Fibroblast of peridontal ligament (primary cell): Measurements from ENCODE around the gene ATP4A.

Experiments
- DNase-seq: peaks from one replicate; pipeline ENCODE4 v3.0.0-alpha.2; 2010; ENCODE audit errors: extremely low read depth

ATP4A gene

DNA sequence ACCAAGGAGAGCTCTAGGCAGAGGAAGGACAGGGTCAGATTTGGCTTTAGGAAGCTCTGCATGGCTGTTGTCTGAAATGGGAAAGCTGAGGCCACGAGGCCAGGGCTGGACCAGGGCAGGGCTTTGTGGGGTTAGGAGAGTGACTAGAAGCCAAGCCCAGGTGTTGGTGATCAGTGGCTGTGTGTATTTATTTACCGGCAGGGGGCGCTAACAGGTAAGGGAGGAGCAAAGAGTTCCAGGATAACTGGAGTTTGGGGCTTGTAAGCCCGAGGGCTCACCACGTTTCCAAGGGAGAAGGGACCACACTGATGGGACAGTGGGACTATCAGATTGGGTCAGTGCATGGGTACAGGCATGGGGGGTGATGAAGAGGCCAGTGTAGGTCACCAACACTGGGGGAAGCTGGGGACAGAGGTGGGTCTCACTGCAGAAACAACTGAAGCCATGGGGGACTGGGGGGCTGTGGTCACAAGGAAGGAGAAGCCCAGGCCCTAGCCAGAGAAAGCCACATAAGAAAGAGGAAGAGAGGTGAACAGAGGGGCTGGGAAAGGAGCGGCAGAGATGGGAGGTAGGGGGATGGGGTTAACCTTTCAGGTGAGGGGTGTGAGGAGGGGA is 14.2 kb downstream of the ATP4A start:
- DNase-seq = peak; percentile 62

DNA sequence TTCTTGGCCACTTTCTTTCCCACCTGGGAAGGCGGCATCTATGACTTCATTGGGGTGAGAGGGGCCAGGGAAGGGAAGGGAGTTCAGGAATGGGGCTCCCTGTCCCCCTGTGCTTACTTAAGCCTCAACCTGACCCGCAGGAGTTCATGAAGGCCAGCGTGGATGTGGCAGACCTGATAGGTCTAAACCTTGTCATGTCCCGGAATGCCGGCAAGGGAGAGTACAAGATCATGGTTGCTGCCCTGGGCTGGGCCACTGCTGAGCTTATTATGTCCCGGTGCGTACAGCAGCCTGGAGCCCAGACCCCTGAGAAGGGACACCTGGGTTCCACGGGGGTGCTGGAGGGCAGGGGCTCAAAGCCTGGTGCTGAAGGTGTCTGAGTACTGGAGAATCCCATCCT is 16.9 kb downstream of the ATP4A start:
- DNase-seq = no peak

DNA sequence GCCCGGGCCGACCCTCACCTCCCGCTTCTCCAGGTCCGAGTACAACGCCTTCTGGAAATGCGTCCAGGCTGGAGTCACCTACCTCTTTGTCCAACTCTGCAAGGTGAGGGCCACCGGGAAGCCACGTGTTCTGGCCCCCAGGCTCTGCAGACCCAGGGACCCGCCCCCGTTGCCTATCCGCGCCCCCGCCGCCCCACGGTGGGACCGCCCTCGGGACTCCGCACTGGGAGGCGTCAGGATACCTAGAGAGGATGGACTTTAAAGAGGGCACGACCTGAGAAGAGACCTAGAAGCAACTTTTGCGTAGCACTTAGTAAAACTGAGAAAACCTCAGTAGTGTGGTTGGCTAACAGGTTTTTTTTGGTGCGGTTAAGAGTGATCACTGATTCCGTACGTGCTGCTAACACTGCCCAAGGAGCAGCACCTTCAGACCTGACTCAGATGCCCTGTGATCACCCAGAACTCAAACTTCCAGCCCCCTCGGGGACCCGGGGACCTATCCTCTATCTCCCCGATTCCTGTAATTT is 17.5 kb downstream of the ATP4A start:
- DNase-seq = peak; percentile 10

DNA sequence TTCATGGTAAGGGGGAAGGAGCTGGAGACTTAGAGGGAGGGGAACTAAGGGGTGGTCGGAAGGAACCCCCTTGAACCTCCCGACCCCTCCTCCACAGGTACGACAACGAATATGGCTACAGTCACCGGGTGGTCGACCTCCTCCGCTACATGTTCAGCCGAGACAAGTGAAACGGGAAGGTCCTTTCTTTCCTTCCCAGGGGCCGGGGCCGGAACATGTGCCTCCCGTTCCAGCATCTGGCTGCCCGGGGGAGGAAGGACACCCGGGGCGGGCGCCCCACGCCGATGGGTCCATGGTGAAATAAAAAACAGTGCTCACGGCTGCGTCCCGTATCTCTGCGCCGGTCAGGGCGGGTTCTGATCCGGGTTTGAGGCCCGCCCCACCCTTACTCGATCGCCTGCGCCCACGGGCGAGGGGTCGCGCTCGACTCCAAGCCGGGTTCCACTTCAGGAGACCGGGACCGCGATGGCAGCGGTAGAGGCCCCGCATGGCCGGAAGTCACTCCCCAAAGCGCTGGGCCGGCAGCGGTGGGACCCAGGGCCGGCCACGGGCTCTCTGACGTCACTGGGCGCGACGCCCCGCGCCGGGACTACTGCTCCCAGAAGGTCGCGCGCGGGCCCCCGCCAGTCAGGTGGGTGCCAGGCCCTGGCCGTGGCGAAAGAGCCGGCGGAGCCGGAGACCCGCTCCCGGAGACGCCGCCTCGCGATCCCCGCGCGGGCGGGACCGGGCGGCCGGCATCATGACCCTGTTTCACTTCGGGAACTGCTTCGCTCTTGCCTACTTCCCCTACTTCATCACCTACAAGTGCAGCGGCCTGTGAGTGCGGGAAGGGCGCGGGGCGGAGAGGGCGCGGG is 18.2 kb downstream of the ATP4A start, which contains the start of gene TMEM147:
TSS of gene TMEM147 (plus strand) at position 626 of the 854 bp plus-strand sequence. CDS start at position 740, 114 bp downstream.
- DNase-seq = peak; percentile 76

DNA sequence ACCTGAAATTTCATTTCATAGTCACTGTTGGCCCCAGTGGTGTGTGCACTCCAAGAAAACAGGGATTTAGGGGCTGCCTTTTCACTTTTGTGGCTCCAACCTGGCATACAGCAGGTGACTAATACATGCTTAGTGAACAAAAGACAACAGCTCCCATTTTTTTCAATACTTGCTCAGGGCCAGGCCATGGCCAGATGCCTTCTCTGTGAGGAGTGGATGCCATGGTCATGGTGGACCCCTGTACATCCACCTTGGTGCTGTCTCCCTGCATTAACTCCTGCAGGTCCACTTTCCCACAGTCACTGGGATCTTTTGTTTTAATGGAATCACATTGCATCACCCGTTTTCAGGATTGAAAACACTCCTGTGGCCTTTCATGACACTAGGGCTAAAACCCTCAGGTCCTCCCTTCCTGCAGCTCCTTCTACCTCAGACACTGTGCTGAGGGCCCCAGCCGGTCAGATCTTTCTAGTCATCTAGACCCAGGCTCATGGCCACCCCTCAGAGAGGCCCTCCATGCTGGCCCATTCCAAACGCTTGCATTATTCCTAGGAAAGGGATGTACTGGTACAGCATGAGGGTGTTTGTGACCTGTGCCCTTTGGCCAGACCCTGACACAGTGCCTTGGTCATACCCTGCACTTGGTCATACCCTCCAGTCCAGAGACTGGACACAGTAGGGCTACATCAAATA is 19.2 kb downstream of the ATP4A start:
- DNase-seq = no peak

DNA sequence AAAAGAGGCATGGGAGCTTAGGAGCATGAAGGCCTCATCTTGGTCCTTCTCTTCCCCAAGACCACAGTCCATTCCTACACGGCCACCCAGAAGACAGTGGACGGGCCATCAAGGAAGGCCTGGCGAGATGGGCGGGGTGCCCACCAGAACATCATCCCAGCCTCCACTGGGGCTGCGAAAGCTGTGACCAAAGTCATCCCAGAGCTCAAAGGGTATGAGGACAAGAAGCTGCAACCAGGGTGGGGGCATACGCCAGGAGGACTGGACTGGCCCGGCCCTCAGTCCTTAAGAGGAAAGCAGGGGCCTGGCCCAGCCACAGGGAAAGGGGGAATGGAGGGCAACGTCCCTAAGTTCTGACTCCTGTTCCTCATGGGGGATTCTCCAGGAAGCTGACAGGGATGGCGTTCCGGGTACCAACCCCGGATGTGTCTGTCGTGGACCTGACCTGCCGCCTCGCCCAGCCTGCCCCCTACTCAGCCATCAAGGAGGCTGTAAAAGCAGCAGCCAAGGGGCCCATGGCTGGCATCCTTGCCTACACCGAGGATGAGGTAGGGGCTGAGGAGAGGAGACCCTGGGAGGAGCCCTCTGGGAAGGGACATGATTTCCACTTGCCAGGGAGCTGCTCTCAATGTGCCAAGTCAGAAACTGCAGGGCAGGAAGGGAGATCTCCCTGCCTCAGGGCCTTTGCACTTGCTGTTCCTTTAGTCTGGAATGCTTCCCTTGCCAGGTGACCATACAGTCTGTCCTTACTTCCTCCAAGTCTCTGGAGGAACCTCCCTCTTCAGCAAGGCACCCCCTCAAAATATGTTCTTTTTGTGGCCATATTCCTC is 20.0 kb downstream of the ATP4A start:
- DNase-seq = no peak

DNA sequence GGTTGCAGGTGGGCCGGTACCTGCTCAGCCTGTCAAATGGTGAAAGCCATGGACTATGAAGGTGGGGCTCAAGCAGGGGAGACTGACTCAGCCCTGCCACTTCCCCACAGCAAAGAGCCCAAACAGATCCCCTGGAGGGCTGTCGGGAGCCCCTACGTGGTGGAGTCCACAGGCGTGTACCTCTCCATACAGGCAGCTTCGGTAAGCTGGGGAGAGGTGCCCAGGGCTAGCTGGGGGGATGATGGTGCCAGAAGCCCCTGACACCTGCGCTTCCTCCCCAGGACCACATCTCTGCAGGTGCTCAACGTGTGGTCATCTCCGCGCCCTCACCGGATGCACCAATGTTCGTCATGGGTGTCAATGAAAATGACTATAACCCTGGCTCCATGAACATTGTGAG is 21.2 kb downstream of the ATP4A start:
- DNase-seq = no peak

DNA sequence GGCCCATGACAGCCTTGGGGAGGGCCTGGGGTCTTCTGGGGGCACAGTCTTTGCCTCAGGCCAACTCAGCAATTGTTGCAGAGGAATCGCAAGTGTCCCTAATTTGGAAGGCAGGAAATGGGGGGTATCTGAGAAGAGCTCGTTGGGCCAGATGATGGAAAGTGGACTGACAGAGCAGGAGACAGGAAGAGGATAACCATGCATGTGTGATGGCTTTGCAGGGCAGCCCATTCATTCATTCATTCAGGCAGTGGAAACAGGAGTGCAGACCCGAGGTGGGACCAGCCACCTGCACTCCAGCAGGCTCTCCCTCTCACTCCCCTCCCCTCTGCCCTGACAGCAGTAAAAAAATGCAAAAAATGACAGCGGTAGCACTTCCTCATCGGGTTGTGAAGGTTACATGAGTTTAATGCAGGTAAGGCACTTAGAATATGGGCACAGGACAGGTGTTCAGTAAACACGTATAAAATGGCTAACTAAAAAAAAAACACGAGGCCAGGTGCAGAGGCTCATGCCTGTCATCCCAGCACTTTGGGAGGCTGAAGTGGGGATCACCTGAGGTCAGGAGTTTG is 23.0 kb downstream of the ATP4A start:
- no peak for DNase-seq

DNA sequence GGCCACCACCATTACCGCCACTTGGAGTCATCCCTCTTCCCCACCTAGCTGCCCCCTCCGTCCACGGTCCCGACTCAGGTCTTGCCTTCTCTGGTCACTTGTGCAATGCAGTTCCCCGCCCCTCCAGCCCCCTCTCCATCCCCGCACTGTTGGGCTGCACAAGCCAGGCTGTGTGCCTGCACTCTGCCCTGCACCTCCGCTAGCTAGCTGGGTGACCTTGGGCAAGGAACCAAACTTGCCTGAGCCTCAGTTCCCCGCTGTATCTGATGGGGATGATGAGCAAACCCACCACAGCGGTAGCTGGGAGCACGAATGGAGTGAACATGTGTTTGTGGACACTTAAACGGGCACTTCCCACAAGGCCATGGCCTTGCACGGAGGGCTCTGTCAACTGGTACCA is 23.6 kb downstream of the ATP4A start:
- no peak for DNase-seq

DNA sequence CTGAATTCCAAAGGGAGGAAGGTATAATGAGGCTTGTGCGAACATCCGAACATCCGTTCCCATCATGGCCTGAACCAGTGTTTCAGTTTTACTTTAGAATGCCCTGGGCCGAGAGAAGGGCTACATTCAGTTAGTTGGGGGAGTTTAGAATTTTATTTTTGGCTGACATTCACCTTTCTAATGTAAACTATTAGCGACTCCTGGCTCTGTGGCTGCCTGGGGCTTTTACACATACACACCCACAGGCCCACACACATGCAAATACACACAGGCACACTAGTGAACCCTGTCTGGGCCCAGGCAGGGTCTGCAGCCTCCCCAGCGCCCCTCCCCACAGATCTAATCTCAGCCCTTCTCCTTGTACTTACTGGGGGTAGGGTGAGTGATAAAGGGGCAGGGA is 24.1 kb downstream of the ATP4A start:
- DNase-seq = no peak

DNA sequence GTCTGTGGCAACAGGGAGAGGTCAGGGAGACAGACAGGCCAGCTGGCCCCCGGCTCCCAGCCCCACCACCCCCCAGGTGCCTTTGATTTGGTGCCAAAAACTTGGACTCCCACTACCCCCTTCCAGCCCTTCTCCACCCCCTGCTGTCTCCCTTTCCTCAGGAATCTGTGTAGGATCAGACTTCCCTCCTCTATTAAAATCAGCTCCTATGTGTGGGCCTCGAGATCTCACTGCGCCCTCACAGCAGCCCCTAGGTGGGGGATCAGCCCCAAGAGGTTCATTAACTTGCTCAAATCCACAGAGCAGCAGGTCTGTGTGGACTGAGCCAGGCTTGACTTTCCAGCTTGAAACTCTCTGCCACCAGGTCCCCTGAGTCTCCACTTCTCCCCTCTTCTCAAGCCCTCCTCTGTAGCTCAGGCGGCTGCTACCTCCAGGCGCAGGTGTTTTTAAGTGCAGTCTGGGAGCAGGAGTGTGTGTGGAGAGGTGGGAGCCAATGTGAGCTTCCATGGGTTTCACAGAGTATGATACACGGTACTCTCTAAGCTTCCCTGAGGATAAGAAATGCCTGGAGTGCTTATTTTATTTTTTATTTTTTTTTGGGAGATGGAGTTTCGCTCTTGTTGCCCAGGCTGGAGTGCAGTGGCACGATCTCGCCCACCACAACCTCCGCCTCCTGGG is 28.5 kb downstream of the ATP4A start:
- DNase-seq = no peak

DNA sequence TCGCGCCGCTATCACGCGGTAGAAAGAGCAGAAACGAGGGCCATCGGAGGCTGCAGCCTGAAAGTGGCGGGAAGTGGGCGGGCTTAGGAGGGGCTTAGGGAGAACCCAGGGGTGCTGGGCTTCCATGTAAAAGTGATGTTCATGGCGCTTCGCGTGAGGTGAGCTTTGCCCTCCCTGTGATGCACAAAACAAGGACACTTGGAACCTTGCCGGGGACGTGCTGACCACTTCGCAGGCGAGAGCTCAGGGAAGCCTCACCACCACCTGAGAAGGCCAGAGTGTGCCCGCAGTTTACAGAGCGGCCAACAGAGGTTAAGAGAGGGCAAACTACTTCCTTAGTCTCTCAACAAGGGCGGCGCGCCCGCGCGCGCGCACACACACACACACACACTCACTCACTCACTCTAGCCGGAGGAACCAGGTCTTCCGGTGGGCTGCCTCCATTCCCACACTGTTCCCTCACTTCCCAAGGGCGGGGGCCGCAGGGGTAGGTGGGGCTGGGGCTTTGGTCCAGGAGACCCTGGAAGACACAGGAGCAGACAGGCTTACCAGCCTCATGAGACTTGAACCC is 29.6 kb downstream of the ATP4A start:
- peak; percentile 31 for DNase-seq

DNA sequence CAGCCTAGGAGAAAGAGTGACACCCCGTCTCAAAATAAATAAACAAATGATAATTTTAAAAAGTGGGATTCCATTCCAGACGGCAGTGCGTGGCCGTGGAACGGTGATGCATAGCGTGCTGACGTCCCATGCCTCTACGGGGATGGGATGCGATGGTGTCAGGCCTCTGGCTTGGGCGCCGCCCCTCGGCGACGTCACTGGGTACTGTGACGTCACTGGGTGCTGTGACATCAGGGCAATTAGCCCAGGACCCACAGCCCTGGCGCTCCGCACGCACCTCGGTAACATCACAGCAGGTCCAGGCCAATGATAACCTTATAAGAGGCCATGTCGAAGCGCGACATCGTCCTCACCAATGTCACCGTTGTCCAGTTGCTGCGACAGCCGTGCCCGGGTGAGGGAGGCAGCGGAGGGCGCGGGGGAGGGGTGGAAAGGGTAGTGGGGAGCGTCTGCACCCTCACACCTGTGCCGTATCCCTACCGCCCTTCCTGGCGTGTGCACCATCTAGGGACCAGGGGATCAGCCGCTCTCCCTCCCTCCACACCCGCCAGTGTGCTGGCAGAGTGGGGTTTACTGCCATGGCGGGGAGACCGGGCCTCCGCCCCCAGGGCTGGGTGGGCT is 30.1 kb downstream of the ATP4A start, which contains the start of gene GAPDHS:
TSS of gene GAPDHS (plus strand) at position 256 of the 621 bp plus-strand sequence. CDS start at position 328, 72 bp downstream.
- DNase-seq = no peak

DNA sequence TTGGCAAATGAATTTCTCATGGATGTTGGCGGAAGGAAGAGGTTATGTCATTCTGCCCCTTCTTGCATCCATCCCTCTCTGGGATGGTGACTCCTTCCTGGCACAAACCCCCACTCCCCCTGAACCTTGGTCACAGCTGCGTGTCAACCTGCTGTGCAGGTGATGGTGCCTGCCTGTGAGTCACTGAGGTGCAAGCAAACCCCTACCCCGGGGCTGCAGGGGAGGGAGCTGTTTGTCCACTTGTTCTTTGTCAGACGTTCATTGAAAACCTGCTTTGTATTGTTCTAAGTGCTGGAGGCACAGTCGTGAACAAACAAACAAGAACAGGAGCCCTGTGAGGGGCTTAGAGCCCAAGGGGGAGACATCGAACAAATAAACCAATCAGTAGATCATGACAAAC is 32.2 kb downstream of the ATP4A start:
- no peak for DNase-seq

DNA sequence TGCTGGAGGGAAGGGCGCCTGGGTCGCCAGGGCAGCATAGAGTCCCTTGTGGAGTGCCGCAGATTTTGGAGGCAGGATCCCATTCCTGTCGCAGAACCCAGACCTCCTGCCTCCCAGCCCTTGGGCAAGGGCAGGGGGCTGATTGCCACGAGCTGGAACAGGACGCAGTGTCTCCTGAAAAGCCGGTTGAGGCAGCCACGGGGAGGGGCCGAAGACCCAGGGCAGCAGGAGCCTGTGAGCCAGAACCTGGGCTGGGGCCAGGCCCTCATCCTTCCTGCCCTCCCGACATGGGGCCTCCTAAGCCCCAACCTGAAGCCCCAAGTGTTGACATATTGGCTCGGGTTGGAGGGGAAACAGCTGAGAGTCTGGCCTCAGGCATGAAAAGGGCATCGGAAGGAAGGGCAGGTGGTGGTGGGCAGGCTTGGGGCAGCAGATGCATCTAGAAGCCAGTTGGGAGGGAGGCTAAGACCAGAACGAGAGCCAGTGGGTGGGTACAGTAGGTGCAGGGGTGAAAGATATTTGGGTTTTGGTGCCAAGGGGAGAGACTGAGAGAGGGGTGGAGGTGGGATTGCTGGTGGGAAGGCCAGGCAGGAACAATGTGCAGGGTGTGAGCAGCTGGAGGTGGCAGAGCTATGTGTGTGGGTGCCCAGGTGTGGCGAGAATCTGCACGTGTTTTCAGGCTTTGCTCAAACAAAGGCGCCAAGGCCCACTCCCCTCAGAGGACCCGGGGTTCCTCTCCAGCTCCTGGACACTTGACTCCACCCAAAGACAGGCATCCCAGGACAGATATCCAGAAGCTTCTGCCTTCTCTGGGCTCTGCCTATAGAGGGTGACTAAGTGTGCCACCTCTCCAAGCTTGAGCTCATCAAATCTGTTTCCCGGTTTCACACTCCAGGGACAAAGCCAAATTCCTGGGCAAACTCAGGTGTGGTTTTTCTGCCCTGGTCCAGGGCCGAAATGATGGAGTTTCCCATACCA is 33.9 kb downstream of the ATP4A start:
- no peak for DNase-seq

DNA sequence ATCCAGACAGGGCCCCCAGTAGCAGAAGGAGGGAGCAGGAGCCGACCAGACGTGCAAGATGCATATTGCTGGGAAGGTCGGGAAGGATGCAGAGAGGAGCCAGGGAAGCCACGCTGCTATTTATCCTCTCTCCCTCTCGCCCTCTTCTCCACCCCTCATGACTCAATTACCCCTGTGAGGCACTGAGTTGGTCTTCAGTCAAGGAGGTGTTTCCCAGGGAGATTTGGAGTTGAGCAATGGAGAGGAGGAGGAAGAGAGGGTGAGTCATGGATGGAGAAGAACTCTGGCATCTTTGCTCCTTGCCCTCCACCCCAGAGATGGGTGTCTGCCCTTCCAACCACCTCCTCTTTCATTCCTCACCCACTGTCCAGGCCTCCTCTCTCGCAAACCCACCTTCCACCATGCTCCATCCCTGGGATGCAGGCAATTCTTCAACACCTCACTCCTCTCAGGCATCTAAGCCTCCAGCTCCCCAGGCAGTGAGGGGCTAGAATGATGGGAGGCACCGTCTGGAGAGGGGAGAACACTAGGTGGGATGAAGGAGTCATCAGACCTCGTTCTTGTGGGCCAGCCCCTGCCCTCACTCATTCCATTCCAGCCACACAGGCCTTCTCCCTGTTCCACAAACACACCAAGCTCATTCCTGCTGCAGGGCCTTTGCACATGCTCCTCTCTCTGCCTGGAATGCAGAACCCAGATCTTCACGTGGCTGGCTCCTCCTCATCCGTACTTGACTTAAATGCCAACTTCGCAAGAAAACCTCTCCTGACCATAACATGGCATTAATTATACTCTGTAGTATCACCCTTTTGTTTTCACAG is 35.0 kb downstream of the ATP4A start, which contains the start of gene SBSN:
TSS of gene SBSN (minus strand) at position 94 of the 821 bp plus-strand sequence. CDS start at position 64, 30 bp downstream.
- peak; percentile 72 for DNase-seq

DNA sequence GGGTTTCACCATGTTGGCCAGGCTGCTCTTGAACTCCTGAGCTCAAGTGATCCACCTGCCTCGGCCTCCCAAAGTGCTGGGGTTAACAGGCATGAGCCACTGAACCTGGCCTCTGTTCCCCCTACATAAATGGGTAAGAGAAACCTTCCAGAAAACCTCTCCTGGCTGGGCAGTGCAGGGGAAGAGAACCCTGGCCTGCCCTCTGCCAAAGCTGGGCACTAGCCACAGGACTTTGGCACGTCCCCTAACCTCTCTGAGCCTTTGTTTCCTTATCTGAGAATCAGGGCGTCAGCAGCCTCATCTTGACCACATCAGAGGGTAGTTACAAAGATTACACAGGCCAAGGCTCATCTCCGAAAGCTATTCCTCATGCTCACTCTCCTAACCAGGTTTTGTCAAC is 37.6 kb downstream of the ATP4A start:
- DNase-seq = no peak
